ENCODE data around the gene PDE4A.
A peak's percentile ranks its signal among the peaks of the same experiment; 100 is the strongest.
"Not testable (repeated sequence)": the region's sequence is repeated elsewhere in the genome, so short reads cannot be mapped to it uniquely, and the experiment has no call there.

The PDE4A gene

DNA sequence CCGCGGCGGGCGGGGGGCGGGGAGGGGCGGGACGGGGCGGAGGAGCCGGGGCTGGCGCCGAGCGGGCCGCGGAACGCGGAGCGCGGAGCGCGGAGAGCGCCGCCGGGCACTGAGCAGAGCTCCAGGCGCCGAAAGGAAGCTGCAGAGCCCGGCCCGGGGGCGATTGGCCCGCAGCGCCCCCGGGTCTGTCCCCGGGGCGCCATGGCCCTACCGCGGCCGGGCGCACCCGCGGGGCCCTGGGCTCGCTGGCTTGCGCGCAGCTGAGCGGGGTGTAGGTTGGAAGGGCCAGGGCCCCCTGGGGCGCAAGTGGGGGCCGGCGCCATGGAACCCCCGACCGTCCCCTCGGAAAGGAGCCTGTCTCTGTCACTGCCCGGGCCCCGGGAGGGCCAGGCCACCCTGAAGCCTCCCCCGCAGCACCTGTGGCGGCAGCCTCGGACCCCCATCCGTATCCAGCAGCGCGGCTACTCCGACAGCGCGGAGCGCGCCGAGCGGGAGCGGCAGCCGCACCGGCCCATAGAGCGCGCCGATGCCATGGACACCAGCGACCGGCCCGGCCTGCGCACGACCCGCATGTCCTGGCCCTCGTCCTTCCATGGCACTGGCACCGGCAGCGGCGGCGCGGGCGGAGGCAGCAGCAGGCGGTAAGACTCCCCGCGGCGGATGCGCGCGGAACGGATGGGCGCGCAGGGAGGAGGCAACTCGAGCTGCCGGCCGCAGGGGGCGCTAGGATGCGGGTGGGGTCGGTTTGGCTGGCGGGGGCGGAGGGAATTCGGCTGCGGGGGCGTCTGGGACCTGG lies at the start of gene PDE4A:
PDE4A (plus strand) TSS at position 95 of the 796 bp plus-strand sequence; CDS start at position 322, 227 bp downstream.
- DNase-seq (ENCODE audit: low spot score): peak; percentile 49

DNA sequence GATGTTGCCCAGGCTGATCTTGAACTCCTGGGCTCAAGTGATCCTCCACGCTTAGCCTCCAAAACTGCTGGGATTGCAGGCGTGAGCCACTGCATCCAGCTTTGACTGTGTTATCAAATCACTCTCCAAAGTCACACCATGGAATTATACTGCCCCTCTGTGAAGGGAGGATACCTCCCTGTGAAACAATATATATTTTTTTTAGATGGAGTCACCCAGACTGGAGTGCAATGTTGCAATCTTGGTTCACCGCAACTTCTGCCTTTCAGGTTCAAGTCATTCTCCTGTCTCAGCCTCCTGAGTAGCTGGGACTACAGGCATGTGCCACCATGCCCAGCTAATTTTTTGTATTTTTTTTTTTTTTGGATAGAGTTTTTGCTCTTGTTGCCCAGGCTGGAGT lies 47.6 kb upstream of the PDE4A start:
- no peak for DNase-seq (ENCODE audit: low spot score)

GRCh38 chr19:10374931-10375330 lies 45.4 kb upstream of the PDE4A start:
- DNase-seq (ENCODE audit: low spot score): no peak

GRCh38 chr19:10377140-10377640 lies 43.1 kb upstream of the PDE4A start:
- not testable (repeated sequence) for DNase-seq (ENCODE audit: low spot score)

GRCh38 chr19:10378124-10378523 lies 42.2 kb upstream of the PDE4A start:
- no peak for DNase-seq (ENCODE audit: low spot score)

GRCh38 chr19:10379880-10380312 lies 40.4 kb upstream of the PDE4A start:
- DNase-seq (ENCODE audit: low spot score): peak; percentile 34

- peak; percentile 100 for DNase-seq (ENCODE audit: low spot score)
Observed at GRCh38 chr19:10380313-10381102, 39.8 kb upstream of the PDE4A start, which contains the start of gene TYK2. Gene TYK2, minus strand, starts transcription at chr19:10380572. Its CDS starts 2,166 bp downstream, at chr19:10378406.

DNA sequence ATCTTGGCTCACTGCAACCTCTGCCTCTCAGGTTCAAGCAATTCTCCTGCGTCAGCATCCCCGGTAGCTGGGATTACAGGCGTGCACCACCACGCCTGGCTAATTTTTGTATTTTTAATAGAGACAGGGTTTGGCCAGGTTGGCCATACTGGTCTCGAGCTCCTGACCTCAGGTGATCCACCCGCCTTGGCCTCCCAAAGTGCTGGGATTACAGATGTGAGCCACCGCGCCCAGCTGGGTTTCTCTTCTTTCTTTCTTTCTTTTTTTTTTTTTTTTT lies 37.2 kb upstream of the PDE4A start:
- DNase-seq (ENCODE audit: low spot score): not testable (repeated sequence)

DNA sequence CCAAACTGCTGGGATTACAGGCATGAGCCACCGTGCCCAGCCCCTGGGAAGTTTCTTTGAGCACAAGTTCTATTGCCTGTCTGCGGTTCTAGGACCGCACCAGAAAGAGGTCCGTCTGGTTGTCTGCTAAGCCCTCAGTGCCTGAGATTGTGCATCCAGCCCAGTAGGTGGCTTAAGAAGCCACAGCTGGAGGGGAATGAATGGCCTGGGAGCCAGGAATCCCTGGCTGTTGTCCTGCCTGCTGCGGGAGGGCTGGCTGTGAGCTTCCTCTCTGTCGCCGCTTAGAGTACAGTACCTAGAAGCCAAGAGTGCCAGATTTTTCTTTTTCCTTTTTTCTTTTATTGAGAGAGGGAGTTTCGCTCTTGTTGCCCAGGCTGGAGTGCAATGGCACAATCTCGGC lies 35.8 kb upstream of the PDE4A start:
- no peak for DNase-seq (ENCODE audit: low spot score)

- DNase-seq (ENCODE audit: low spot score): peak; percentile 80
Observed at GRCh38 chr19:10388957-10389356, 31.4 kb upstream of the PDE4A start.

GRCh38 chr19:10389863-10390262 lies 30.5 kb upstream of the PDE4A start:
- no peak for DNase-seq (ENCODE audit: low spot score)

DNA sequence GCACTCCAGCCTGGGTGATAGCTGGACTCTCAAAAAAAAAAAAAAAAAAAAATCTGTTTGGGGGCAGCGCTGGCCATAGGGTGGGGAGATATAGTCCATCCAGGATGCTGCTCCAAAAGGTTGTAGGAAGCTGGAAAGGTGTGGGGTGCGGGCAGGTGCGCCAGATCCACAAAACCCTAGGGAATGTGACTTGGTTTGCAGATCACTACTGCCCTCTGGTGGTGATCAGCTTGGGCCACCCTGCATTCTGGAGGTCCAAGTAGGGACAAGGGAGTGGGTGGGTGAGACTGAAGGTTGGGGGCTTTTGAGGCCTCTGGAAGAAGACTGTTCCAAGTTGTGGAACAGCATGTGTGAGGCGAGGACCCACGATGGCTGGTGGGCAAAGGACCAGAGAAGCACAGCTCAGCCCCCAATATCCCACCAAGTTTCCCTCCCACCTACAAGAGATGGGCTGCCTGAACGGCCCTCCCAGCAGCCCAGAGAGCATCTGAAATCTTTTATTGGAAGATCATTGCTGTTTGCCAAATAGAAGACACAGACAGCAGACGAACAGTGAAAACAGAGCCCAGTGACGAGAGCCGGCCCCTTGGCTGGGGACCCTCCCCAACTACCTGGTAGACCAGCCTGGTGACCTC lies 29.6 kb upstream of the PDE4A start:
- DNase-seq (ENCODE audit: low spot score): peak; percentile 78

- no peak for DNase-seq (ENCODE audit: low spot score)
Observed at GRCh38 chr19:10392120-10392519, 28.2 kb upstream of the PDE4A start.

DNA sequence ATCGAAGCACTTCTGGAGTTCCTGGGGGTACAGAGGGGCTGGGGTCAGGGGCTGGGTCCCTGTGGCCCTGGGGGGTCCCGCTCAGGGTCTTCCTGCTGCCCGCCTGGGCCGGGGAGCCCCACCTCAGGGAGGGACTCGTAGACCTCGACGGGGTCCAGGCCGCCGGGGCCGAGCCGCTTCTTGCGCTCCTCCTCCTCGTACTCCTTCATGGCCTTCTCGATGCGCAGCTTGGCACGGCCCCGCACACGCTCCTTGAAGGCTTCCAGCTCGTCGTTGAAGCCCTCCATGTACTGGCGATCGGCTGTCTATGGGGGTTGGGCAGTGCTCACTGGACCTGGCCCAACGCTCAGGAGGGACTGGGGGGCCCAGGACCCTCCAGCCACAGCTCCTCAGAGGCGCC lies 27.2 kb upstream of the PDE4A start:
- DNase-seq (ENCODE audit: low spot score): no peak

- no peak for DNase-seq (ENCODE audit: low spot score)
Observed at GRCh38 chr19:10395003-10395402, 25.3 kb upstream of the PDE4A start.

GRCh38 chr19:10395436-10395835 lies 24.9 kb upstream of the PDE4A start:
- no peak for DNase-seq (ENCODE audit: low spot score)

- DNase-seq (ENCODE audit: low spot score): no peak
Observed at GRCh38 chr19:10395917-10396316, 24.4 kb upstream of the PDE4A start.

DNA sequence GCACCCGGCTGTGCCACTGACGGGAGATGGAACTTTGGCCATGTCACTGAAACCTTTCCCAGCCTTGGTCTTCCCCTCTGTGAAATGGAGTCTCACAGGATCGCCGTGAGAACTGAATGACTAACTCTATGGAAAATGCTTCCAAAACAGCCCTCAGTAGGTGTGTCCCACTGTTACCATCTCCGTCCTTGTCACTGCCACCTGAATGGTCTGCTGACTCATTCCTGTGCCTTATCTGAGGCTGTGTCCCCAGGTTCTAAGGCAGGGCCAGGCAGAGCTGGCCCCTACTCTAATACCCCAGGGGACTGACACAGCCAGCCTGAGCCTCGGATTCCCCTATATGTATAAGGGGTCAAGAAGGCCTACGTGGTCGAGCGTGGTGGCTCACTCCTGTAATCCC lies 21.5 kb upstream of the PDE4A start:
- no peak for DNase-seq (ENCODE audit: low spot score)

GRCh38 chr19:10399340-10399739 lies 21.0 kb upstream of the PDE4A start:
- DNase-seq (ENCODE audit: low spot score): not testable (repeated sequence)

DNA sequence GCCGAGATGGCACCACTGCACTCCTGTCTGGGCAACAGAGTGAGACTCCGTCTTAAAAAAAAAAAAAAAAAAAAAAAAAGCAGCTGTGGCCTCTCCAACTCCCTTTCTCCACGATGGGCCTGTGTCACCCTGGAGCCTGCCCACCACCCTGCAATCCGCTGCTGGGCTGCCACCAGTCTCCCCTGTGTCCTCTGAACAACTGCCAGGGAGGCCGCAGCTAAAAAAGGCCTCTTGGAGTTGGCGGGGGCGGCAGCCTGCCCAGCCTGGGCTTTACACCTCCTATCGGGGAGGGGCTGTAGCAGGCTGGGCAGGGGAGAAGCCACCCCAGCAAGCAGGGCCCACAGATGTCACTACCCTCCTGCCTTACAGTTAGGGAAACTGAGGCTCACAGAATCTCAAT lies 20.5 kb upstream of the PDE4A start:
- DNase-seq (ENCODE audit: low spot score): no peak

DNA sequence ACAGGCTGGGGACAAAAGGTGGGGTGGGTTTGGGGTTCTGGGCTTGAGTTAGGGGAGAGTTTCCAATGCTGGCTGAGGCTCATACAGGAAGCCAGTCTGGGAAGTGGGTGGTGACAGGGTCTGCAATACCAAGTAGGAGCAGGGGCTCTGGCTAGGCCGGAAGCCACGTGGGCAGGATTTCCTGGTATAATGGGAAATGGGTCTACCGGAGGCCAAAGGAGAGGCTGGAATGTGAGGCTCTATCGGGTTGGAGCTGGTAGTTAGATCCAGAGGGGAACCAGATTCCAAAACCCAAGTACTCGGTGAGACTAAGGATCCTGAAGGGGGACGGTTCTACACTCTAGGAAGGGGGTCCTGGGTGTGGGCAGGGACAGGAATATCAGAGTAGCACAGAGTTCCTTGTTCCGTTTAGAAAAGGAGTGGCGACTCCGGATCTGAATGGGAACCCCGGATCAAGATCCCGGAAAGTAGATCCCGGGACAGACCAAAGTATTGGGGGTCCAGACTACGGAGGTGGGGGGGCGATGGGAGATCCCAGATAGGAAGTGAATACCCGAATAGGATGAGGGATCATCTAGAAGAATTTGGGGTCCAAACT lies 17.8 kb upstream of the PDE4A start:
- DNase-seq (ENCODE audit: low spot score): peak; percentile 57
